NCI-H446 (cell line): ENCODE measurements around the gene NT5C1A.

Experiments used
- DNase-seq, 2 experiments: peaks; one replicate each; lab custom pipeline; 2025; lab: John Stamatoyannopoulos, UW

NT5C1A gene

GRCh38 chr1:39689635-39690034 lies 17.7 kb upstream of the NT5C1A start:
- no peak for DNase-seq

- no peak for DNase-seq
These were observed 17.3 kb upstream of the NT5C1A start for GRCh38 chr1:39689214-39689613.

DNA sequence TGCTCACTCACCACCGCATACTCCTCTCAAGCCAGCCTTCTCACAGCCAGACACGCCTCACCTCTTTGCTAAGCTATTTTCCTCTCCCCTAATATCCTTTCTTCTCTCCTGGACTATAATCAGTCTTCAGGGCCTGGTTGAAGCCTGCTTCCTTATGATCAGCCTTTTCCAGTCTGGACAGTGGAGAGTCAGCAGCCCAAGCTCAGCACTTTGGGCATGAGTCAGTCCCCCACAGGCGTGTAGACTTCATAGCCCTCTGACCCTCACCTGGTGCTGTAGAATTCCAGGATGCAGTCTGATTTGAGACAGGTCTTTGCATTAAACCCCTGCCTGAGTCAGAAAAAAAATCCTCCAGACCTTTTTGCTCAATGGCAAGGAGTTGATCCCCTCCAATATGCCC lies 16.8 kb upstream of the NT5C1A start:
- no peak for DNase-seq

GRCh38 chr1:39687243-39687642 lies 15.3 kb upstream of the NT5C1A start:
- DNase-seq = no peak

DNA sequence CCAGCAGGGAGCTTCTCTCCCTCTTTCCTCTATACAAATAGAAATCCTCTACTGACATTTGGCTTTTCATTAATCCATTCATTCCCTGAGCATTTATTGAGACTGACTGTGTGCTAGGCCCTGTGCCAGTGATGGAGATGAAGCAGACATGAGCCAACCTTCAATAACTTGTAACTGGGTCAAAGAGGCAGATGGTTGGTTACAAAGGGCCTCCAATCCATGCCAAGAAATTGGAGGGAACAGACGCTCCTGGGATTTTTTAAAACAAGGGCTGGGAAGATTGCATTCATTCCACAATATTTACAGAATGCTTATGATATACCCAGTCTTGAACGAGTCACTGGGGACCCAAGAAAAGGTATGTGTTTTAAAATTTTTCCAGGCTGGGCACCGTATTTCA lies 13.2 kb upstream of the NT5C1A start:
- DNase-seq = peak; percentile 22 to 77

DNA sequence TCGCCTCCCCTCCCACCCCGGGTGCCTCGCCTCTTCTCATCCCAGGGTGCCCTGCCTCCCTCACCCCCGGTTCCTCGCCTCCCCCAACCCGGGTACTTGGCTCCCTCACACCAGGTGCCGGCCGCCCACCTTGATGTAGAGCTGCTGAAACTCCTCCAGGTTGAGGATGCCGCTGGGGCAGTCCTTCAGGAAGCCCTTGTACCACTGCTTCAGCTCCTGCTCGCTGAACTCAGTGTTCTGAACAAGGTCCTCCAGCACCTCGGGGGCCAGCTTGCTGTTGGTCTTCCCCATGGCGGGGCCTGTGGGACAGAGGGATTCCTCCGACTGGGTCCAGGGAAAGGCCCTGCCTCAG lies 12.4 kb upstream of the NT5C1A start:
- DNase-seq = no peak

DNA sequence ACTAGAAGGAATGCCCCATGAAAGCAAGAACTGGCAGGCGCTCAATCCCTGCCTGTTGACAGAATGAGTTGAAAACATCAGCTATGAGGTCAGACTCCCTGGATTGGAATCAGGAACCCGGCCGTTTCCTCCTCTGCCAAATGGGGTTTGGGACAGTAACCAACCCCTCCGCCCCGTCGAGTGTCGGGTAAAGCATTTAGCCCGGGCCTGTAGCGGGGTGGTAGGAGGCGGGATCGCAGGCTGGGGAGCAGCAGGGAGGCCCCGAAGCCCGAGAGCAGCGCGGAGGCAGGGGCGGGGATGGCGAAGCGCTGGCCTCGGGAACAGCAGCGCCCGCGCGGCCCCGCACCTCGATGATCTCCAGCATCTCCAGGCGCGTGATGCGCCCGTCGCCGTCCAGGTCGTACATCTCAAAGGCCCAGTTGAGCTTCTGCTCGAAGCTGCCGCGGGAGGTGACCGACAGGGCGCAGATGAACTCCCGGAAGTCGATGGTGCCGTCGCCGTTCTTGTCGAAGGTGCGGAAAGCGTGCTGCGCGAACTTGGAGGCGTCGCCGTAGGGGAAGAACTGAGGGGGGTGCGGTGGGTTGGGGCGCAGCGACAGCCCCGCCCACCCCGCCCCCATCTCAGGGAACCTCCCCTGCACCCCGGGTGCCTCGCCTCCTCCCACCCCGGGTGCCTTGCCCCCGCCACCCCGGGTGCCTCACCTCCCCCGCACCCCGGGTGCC lies 11.8 kb upstream of the NT5C1A start:
- DNase-seq = no peak

DNA sequence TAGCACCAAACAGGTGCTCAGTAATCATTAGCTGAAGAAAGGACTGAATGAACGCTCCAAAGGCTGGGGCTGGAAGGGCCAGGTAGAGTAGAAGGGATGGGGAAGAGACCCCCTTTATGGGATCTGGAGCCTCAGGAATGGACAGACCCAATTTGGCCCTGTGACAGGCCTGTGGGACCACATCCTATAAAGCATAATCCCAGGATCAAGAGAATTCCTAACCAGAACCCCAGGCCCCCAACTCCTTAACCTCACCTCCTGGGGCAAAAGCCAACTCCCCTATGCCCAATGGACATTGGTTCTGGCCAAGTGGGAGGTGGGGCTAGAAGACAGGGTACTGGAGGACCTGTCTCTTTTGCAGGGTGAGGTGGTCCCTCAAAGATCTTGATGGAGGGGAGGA lies 10.1 kb upstream of the NT5C1A start:
- DNase-seq = no peak

GRCh38 chr1:39681294-39681693 lies 9.4 kb upstream of the NT5C1A start:
- DNase-seq = no peak

DNA sequence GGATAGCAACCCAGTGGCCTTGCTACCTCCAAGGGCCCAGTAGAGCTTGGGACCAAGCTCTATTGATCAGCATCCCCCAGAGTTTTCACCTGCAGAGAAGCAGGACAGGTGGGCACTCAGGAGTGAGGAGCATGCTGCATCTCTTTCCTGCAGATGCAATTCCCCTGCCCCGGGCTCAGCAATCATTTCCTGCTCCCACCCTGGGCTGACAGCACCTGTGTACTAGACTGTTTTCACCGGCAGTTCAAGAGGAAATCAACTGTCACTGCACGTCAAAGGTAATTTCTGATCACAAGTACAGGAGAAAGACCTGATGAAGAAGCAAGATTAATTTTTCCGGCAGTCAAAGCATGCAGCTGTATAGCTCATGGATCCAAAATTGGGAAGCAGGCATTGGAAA lies 8.8 kb upstream of the NT5C1A start:
- DNase-seq = no peak

GRCh38 chr1:39679821-39680220 lies 7.9 kb upstream of the NT5C1A start:
- no peak for DNase-seq

GRCh38 chr1:39678889-39679288 lies 7.0 kb upstream of the NT5C1A start:
- no peak for DNase-seq

GRCh38 chr1:39677645-39678044 lies 5.7 kb upstream of the NT5C1A start:
- DNase-seq = no peak

GRCh38 chr1:39676948-39677548 lies 5.1 kb upstream of the NT5C1A start:
- no peak for DNase-seq

DNA sequence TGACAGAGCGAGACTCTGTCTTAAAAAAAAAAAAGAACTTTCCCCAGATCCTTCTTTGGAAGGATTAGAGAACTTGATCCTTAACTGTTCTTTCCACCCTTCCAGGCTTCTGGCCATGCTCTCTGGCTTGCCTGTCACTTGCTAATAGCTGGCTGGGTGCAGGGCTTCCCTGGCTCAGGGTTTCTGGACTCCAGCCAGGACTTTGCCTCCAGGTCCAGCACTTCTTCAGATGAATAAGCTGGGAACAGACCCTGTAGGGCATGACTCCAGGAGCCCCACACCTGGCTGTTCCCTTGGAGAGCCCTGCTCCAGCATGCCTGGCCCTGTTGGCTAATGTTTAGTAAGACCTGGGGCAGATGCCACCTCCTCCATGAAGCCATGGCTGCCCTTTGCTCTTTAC lies 3.3 kb upstream of the NT5C1A start:
- peak; percentile 33 to 81 for DNase-seq

DNA sequence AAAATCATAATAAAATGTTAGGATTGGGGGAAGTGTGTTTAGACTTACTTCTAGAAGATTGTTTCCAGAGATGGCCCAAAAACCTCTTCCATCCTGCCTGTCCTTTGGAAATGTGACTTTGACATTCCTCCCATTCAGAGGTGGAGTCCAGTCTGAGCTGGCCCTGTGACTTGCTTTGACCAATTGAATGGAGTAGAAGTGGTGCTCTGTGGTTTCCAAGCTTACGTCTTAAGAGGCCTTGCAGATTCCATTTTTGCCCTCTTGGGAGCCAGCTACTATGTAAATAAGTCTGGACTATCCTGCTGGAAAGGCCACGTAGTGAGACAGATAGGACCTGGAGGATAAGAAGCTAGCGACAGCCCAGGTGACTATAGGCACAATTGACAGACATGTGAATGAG lies 1.3 kb upstream of the NT5C1A start:
- DNase-seq = no peak

- DNase-seq = no peak
These were observed 642 bp upstream of the NT5C1A start for GRCh38 chr1:39672551-39672947.

DNA sequence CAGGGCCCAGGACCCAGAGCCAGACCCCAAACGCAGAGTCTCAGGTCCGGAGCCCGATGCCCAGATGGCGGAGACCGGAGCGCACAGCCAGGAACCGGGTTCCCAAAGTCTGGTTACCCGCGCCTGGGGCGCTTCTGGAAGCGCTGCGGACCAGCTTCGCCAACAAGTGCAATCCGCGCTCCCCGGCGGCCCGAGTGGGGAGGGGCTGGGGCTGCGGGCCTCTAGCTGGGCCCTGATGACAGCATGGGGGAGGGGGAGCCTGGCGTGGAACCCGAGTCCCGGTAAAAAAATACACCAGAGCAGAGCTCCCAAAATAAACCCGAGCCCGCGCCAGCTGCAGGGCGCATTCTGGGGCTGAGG lies 494 bp downstream of the NT5C1A start:
- no peak for DNase-seq

- no peak for DNase-seq
These were observed 1.2 kb downstream of the NT5C1A start for GRCh38 chr1:39670689-39671088.

- DNase-seq = no peak
These were observed 3.0 kb downstream of the NT5C1A start for GRCh38 chr1:39668894-39669293.

DNA sequence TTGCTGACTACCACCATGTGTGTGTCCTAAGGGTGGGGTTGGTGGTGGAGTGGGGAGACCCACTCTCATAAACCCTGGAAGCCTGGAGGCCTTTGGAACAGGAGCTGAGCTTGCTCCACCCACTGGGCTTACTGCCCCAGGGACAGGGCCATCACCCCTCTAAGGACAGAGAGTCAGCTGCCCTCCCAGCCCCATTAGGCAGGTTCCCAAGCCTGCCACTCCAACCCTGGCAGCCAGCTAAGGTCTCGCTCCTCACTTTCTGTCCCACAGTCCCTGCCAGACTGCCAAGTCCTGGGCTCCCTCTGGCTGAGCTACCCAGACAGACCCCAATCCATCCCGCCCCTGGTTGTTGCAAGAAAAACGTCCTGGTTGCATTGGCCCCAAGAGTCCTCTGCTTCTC lies 3.8 kb downstream of the NT5C1A start:
- no peak for DNase-seq

GRCh38 chr1:39666772-39667171 lies 5.1 kb downstream of the NT5C1A start:
- DNase-seq = no peak

DNA sequence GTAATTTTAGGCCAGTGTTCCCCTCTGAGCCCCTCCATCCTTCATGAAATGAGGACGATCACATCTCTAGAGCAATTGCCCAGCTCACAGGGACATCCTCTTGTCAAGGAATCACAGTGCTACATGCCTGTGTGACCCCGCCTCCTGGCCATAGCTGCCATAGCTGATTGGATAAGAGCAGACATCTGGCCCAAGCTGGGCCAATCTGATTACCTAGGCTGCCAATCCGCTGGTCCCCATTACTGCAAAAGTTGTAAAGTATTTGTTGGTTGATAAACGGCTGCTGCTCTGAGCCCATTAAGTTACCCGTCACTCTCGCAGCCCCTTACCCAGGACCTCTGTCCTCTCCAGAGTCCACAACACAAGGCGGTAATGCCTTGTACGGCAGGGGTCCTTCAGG lies 8.3 kb downstream of the NT5C1A start:
- no peak for DNase-seq

DNA sequence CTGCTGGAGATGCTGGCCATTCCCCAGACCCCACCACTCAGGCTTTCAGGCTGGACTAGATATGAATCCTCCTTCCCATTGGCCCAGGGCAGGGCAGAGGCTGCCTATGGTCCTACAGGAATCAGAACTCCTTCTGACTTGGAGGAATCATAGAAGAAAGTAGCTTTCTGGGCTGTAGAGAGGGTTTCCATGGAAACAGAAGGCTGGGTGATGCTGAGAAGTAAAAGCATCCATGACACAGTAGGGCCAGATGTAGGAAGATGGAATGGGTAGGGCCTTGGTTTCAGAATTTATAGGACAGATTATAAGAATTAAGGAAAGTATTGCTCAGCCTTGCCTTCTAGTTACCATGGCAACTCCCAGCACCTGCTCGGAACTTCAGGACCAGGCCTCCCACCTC lies 9.0 kb downstream of the NT5C1A start:
- no peak for DNase-seq
